ENCODE measurements around the gene SMC1B. TPM values are rescaled to one million over a fixed set of nuclear protein-coding genes. Genes with fewer than 3 reads are reported as not detected.

SMC1B gene
- total RNA-seq, 4 donors from 2014 or later, result 0.17 TPM; not detected in 3

DNA sequence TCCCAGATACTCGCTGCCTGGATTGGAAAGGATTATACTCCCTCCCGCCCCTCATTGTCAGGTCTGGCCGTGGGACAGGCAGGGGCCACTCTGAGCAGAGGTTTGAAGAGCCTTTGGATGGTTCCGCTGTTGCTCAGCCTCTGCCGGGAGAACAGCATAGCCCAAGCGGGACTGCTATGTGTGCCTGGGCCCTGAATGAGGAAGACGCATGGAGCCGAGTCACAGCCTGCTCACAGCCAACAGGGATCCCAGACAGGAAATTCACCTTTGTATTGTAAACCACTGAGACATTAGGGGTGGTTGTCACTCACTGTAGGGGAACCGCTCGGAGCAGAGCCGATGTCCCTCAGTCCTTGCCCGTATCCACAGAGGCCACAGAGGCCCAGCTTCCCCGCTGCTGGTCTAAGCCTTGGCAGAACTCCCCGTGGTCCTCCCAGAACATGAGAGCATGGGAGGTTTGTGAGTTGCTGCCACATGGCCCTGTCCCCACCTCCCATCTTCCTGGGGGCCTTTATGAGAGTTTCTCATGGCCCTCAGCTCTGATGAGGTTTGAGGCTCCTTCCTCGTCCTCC, 114.4 kb downstream of the SMC1B start:
- TF ChIP-seq, protein P1, sequence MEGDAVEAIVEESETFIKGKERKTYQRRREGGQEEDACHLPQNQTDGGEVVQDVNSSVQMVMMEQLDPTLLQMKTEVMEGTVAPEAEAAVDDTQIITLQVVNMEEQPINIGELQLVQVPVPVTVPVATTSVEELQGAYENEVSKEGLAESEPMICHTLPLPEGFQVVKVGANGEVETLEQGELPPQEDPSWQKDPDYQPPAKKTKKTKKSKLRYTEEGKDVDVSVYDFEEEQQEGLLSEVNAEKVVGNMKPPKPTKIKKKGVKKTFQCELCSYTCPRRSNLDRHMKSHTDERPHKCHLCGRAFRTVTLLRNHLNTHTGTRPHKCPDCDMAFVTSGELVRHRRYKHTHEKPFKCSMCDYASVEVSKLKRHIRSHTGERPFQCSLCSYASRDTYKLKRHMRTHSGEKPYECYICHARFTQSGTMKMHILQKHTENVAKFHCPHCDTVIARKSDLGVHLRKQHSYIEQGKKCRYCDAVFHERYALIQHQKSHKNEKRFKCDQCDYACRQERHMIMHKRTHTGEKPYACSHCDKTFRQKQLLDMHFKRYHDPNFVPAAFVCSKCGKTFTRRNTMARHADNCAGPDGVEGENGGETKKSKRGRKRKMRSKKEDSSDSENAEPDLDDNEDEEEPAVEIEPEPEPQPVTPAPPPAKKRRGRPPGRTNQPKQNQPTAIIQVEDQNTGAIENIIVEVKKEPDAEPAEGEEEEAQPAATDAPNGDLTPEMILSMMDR (IDR thresholded peaks at IDR 0.05; ENCODE audit: low read depth), result no peak

DNA sequence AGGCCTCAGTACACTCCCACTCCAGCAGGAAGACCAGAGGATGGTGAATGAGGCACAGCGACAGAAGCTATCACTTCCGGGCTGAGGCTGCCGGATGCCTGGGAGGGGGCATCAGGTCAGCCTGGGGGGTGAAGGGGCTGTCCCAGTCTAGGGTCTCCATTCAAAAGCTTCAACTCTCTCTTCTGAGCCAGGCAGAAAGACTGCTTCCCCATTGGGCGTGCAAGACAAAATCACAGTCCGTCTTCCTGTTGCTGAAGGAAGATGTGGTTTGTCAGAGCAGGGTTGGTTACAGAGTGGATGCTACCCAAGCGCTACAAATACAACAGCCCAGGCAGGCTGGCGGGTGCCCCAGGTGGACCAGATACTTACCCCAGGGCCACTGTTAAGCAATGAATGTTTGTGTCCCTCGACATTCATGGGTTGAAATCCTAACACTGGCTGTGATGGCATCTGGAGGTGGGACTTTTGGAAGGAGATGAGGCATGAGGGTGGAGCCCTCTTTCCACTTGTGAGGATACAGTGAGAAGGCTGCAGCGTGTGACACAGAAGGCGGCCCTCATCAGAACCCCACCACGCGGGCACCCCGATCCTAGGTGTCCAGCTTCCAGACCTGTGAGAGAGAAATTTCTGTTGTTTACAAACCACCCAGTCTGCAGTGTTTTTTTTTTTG, 116.6 kb downstream of the SMC1B start:
- TF ChIP-seq, protein P1 (IDR thresholded peaks at IDR 0.05; ENCODE audit: low read depth), result no peak

DNA sequence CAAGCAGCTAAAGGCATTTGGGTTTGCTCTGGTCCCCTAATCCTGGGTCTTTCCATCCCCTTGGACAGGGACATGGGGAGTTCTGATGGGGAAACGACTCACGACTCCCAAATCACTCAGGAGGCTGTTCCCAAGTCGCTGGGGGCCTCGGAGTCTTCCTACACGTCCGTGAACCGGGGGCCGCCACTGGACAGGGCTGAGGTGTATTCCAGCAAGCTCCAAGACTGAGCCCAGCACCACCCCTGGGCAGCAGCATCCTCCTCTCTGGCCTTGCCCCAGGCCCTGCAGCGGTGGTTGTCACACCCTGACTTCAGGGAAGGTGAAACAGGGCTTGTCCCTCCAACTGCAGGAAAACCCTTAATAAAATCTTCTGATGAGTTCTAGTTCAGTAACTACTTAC, 117.9 kb downstream of the SMC1B start:
- TF ChIP-seq, protein P1 (IDR thresholded peaks at IDR 0.05; ENCODE audit: low read depth), result no peak

Other genes starting within 250 kb of the SMC1B start
- 10 to 100 TPM; 39.6 to 58.0 (median 50.2) TPM for gene NUP50, start 249.7 kb downstream of the SMC1B start, total RNA-seq
- 10 to 100 TPM; 20.1 to 69.7 (median 36.0) TPM for gene KIAA0930, start 172.7 kb downstream of the SMC1B start, total RNA-seq
- gene UPK3A, start 128.7 kb downstream of the SMC1B start, total RNA-seq, result not detected
- 10 to 100 TPM; 17.3 to 60.1 (median 37.9) TPM for gene FAM118A, start 103.7 kb downstream of the SMC1B start, total RNA-seq
- gene RIBC2, start 94 bp upstream of the SMC1B start, total RNA-seq, result not detected
- 100 to 1,000 TPM in 3 of 4 donors, 10 to 100 TPM in 1; 65.0 to 194 (median 136) TPM for gene FBLN1, start 89.3 kb upstream of the SMC1B start, total RNA-seq